ENCODE data around the gene C1orf74.
A peak's percentile ranks its signal among the peaks of the same experiment; 100 is the strongest.

Gene C1orf74

GRCh38 chr1:209815490-209815889 is 31.1 kb upstream of the C1orf74 start:
- no peak overlapping the region for H3K27ac ChIP-seq
- TF ChIP-seq CTCF (conservative IDR thresholded peaks at IDR 0.05) = no peak

- TF ChIP-seq CTCF (conservative IDR thresholded peaks at IDR 0.05) = no peak
- no peak overlapping the region for H3K27ac ChIP-seq
Observed at GRCh38 chr1:209813902-209814301, 29.5 kb upstream of the C1orf74 start.

GRCh38 chr1:209810783-209811182 is 26.4 kb upstream of the C1orf74 start:
- no peak overlapping the region for H3K27ac ChIP-seq
- TF ChIP-seq CTCF (conservative IDR thresholded peaks at IDR 0.05) = no peak

GRCh38 chr1:209809611-209810010 is 25.3 kb upstream of the C1orf74 start:
- H3K27ac ChIP-seq = no peak overlapping the region
- no peak for TF ChIP-seq CTCF (conservative IDR thresholded peaks at IDR 0.05)

GRCh38 chr1:209808059-209808581 is 23.8 kb upstream of the C1orf74 start:
- H3K27ac ChIP-seq = no peak overlapping the region

GRCh38 chr1:209807509-209807908 is 23.1 kb upstream of the C1orf74 start:
- H3K27ac ChIP-seq = peak overlapping the region; percentile 82
- no peak for TF ChIP-seq CTCF (conservative IDR thresholded peaks at IDR 0.05)

More at GRCh38 chr1:209808059-209808581, 23.8 kb upstream of the C1orf74 start:
- no peak for TF ChIP-seq CTCF (conservative IDR thresholded peaks at IDR 0.05)

GRCh38 chr1:209805875-209806760 is 21.8 kb upstream of the C1orf74 start, which contains the start of gene IRF6:
TSS of gene IRF6 (minus strand) at chr1:209806142. CDS start at chr1:209801413, 4,729 bp downstream.
- H3K27ac ChIP-seq = peak within 1 kb of the TSS; percentile 82
- TF ChIP-seq CTCF (conservative IDR thresholded peaks at IDR 0.05) = no peak

All from VCaP (cell line).